Astrocyte (in vitro differentiated cells and primary cell): ENCODE results near the gene LRIG1. TPM values are rescaled to one million over a fixed set of nuclear protein-coding genes. Genes with fewer than 3 reads are reported as not detected.

ENCODE experiments used
- DNase-seq: peaks from one replicate; pipeline ENCODE4 v3.0.0-alpha.2; 2010; ENCODE audit warnings: low read depth
- FAIRE-seq: peaks from 2 replicates; lab custom pipeline; 2011; peaks lifted over from hg19 to GRCh38; lab: Jason Lieb, UNC
- H2AFZ ChIP-seq: 2 replicates; pipeline ENCODE4 v1.6.0; 2012; ENCODE audit warnings: low read depth, low read length, inconsistent platforms
- H3K27ac ChIP-seq: 2 replicates; pipeline ENCODE4 v1.5.1; 2011; ENCODE audit warnings: low read depth, low read length, inconsistent platforms
- H3K27me3 ChIP-seq: 2 replicates; pipeline ENCODE4 v1.6.0; 2011; ENCODE audit warnings: low read length, inconsistent platforms; ENCODE audit not compliant: insufficient read depth
- H3K36me3 ChIP-seq: 2 replicates; pipeline ENCODE4 v1.5.1; 2011; ENCODE audit warnings: low read length, inconsistent platforms; ENCODE audit not compliant: insufficient read depth
- H3K4me1 ChIP-seq: 2 replicates; pipeline ENCODE4 v1.5.1; 2011; ENCODE audit warnings: low read length, inconsistent platforms; ENCODE audit not compliant: insufficient read depth
- H3K4me2 ChIP-seq: 2 replicates; pipeline ENCODE4 v1.6.0; 2012; ENCODE audit warnings: low read length, inconsistent platforms
- H3K4me3 ChIP-seq: 2 replicates; pipeline ENCODE4 v1.5.1; 2011; ENCODE audit warnings: low read depth, mild to moderate bottlenecking, low read length, inconsistent platforms; ENCODE audit not compliant: insufficient read depth
- H3K79me2 ChIP-seq: 2 replicates; pipeline ENCODE4 v1.6.0; 2012; ENCODE audit warnings: mild to moderate bottlenecking, low read length, inconsistent platforms; ENCODE audit not compliant: insufficient read depth
- H3K9ac ChIP-seq: 2 replicates; pipeline ENCODE4 v1.6.0; 2012; ENCODE audit warnings: mild to moderate bottlenecking, low read length, inconsistent platforms
- H3K9me3 ChIP-seq: 2 replicates; pipeline ENCODE4 v1.5.1; 2012; ENCODE audit warnings: low read depth, mild to moderate bottlenecking, low read length, inconsistent platforms; ENCODE audit not compliant: insufficient read depth
- H4K20me1 ChIP-seq: 2 replicates; pipeline ENCODE4 v1.6.0; 2012; ENCODE audit warnings: low read length, inconsistent platforms; ENCODE audit not compliant: insufficient read depth
- H3K27ac Mint-ChIP-seq: one replicate; pipeline ENCODE4 v1.8.0; 2021; ENCODE audit warnings: mild to moderate bottlenecking, mixed read lengths; ENCODE audit not compliant: unreplicated experiment
- H3K27me3 Mint-ChIP-seq: one replicate; pipeline ENCODE4 v1.8.0; 2021; ENCODE audit warnings: low read depth, mixed read lengths; ENCODE audit not compliant: unreplicated experiment
- H3K36me3 Mint-ChIP-seq: one replicate; pipeline ENCODE4 v1.8.0; 2021; ENCODE audit warnings: low read depth, mixed read lengths; ENCODE audit not compliant: unreplicated experiment
- H3K4me1 Mint-ChIP-seq: one replicate; pipeline ENCODE4 v1.8.0; 2021; ENCODE audit warnings: low read depth, mixed read lengths; ENCODE audit not compliant: unreplicated experiment
- H3K4me3 Mint-ChIP-seq: one replicate; pipeline ENCODE4 v1.8.0; 2021; ENCODE audit warnings: mild to moderate bottlenecking, moderate library complexity, mixed read lengths; ENCODE audit not compliant: unreplicated experiment
- H3K9me3 Mint-ChIP-seq: one replicate; pipeline ENCODE4 v1.8.0; 2021; ENCODE audit warnings: mild to moderate bottlenecking, mixed read lengths; ENCODE audit not compliant: unreplicated experiment
- CTCF ChIP-seq: IDR thresholded peaks from 2 replicates; pipeline ENCODE4 v1.5.1; 2011; ENCODE audit warnings: low read depth, mild to moderate bottlenecking, inconsistent platforms, low read length, moderate library complexity; ENCODE audit not compliant: insufficient read depth
- EZH2 ChIP-seq: IDR thresholded peaks from 2 replicates; pipeline ENCODE4 v1.6.1; 2012; ENCODE audit warnings: mild to moderate bottlenecking, low read length, inconsistent platforms; ENCODE audit not compliant: insufficient read depth
- total RNA-seq: library from RNA; stranded (reverse); gene quantifications from 2 replicates; pipeline ENCODE4 v1.2.1, GENCODE V29; 2021

LRIG1 gene
- total RNA-seq, 1 donor from 2014 or later: 39.7 TPM

- H3K27me3 Mint-ChIP-seq: peaks cover 4% of the 10 kb centered on the region
- TF ChIP-seq CTCF (no peak), EZH2 (no peak)
- no peak overlapping the region for H2AFZ ChIP-seq
- no peaks in the 10 kb centered on the region for H3K9me3 ChIP-seq
- H3K9me3 Mint-ChIP-seq: no peaks in the 10 kb centered on the region
- no peaks in the 10 kb centered on the region for H4K20me1 ChIP-seq
- H3K4me3 Mint-ChIP-seq: no peak overlapping the region
- H3K36me3 Mint-ChIP-seq: no peaks in the 10 kb centered on the region
- no peak overlapping the region for H3K9ac ChIP-seq
- no peak for DNase-seq
- no peak overlapping the region for H3K4me3 ChIP-seq
- no peak for FAIRE-seq
- no peaks in the 10 kb centered on the region for H3K27me3 ChIP-seq
- no peaks in the 10 kb centered on the region for H3K36me3 ChIP-seq
- no peak overlapping the region for H3K4me2 ChIP-seq
- no peaks in the 10 kb centered on the region for H3K4me1 ChIP-seq
- peaks cover 9% of the 10 kb centered on the region for H3K4me1 Mint-ChIP-seq
- H3K27ac Mint-ChIP-seq: no peak overlapping the region
- no peak overlapping the region for H3K27ac ChIP-seq
- H3K79me2 ChIP-seq: no peaks in the 10 kb centered on the region
Observed at GRCh38 chr3:66508461-66508860, 7.6 kb upstream of the LRIG1 start.

- no peak overlapping the region for H2AFZ ChIP-seq
- H3K79me2 ChIP-seq: no peaks in the 10 kb centered on the region
- H4K20me1 ChIP-seq: no peaks in the 10 kb centered on the region
- DNase-seq (no peak), FAIRE-seq (no peak)
- H3K27me3 ChIP-seq: peaks cover under 1% of the 10 kb centered on the region
- no peaks in the 10 kb centered on the region for H3K9me3 Mint-ChIP-seq
- H3K9me3 ChIP-seq: no peaks in the 10 kb centered on the region
- H3K27ac Mint-ChIP-seq: no peak overlapping the region
- H3K9ac ChIP-seq: no peak overlapping the region
- no peak overlapping the region for H3K4me3 ChIP-seq
- no peaks in the 10 kb centered on the region for H3K36me3 ChIP-seq
- H3K4me3 Mint-ChIP-seq: no peak overlapping the region
- TF ChIP-seq CTCF: no peak
- TF ChIP-seq EZH2: no peak
- H3K4me1 ChIP-seq: no peaks in the 10 kb centered on the region
- H3K4me1 Mint-ChIP-seq: peaks cover 12% of the 10 kb centered on the region
- peaks cover 4% of the 10 kb centered on the region for H3K27me3 Mint-ChIP-seq
- H3K27ac ChIP-seq: no peak overlapping the region
- H3K4me2 ChIP-seq: no peak overlapping the region
- no peaks in the 10 kb centered on the region for H3K36me3 Mint-ChIP-seq
Observed at GRCh38 chr3:66507423-66508260, 6.8 kb upstream of the LRIG1 start.

- Histone ChIP-seq H3K9me3 (no peaks in the 10 kb centered on the region), H3K36me3 (no peaks in the 10 kb centered on the region), H3K9ac (no peak overlapping the region), H3K4me3 (no peak overlapping the region), H2AFZ (no peak overlapping the region), H3K27ac (no peak overlapping the region), H3K4me1 (peaks cover 4% of the 10 kb centered on the region), H4K20me1 (no peaks in the 10 kb centered on the region), H3K79me2 (no peaks in the 10 kb centered on the region), H3K27me3 (peaks cover 7% of the 10 kb centered on the region), H3K4me2 (no peak overlapping the region)
- TF ChIP-seq EZH2: no peak
- TF ChIP-seq CTCF: no peak
- no peak overlapping the region for H3K4me3 Mint-ChIP-seq
- H3K9me3 Mint-ChIP-seq: no peaks in the 10 kb centered on the region
- no peak overlapping the region for H3K27ac Mint-ChIP-seq
- H3K36me3 Mint-ChIP-seq: no peaks in the 10 kb centered on the region
- peaks cover 4% of the 10 kb centered on the region for H3K27me3 Mint-ChIP-seq
- DNase-seq (no peak), FAIRE-seq (no peak)
- peaks cover 16% of the 10 kb centered on the region for H3K4me1 Mint-ChIP-seq
Observed at GRCh38 chr3:66506154-66506553, 5.3 kb upstream of the LRIG1 start.
